Left ventricle myocardium inferior (tissue), 1 donor: ENCODE results near the gene TMEM200C. TPM values are rescaled to one million over a fixed set of nuclear protein-coding genes. Genes with fewer than 3 reads are reported as not detected.

ENCODE experiments used
- DNase-seq: peaks from one replicate; pipeline ENCODE4 v3.0.0-alpha.2; 2020
- H3K27ac ChIP-seq: fragments of 200-600 bp; replicated peaks from 2 replicates; pipeline ENCODE4 v1.8.0; 2021
- H3K27me3 ChIP-seq: fragments of 200-600 bp; 2 replicates; pipeline ENCODE4 v1.8.0; 2021; ENCODE audit warnings: low read depth
- H3K36me3 ChIP-seq: fragments of 200-600 bp; 2 replicates; pipeline ENCODE4 v1.8.0; 2021
- H3K4me1 ChIP-seq: fragments of 200-600 bp; 2 replicates; pipeline ENCODE4 v1.8.0; 2021
- H3K4me3 ChIP-seq: fragments of 200-600 bp; 2 replicates; pipeline ENCODE4 v1.8.0; 2021; ENCODE audit warnings: mild to moderate bottlenecking, moderate library complexity
- H3K9me3 ChIP-seq: fragments of 200-600 bp; replicated peaks from 2 replicates; pipeline ENCODE4 v1.8.0; 2021
- intact Hi-C: fragments of 100-400 bp; cut with micrococcal nuclease; formaldehyde crosslinking; loops from one replicate; pipeline ENCODE4 v1.11.0; 2022
- total RNA-seq: library from RNA; stranded (reverse); fragmentation: NEBNext Ultra II Directional; extraction: Animal tissue kit (Norgen Biotek cat#: 25700); gene quantifications from one replicate; pipeline ENCODE4 v1.2.1, GENCODE V29; 2021
- TF ChIP-seq, protein P1 (sequence below): fragments of 200-600 bp; IDR thresholded peaks from 2 replicates; pipeline ENCODE4 v1.8.0; 2021; ENCODE audit warnings: antibody characterized with exemption, mild to moderate bottlenecking, borderline replicate concordance
- donor health status: DM: no; HTN: yes; CAD: no; lungs with severe emphysema.

Gene TMEM200C
- total RNA-seq, 1 donor from 2014 or later: 0.96 TPM

DNA sequence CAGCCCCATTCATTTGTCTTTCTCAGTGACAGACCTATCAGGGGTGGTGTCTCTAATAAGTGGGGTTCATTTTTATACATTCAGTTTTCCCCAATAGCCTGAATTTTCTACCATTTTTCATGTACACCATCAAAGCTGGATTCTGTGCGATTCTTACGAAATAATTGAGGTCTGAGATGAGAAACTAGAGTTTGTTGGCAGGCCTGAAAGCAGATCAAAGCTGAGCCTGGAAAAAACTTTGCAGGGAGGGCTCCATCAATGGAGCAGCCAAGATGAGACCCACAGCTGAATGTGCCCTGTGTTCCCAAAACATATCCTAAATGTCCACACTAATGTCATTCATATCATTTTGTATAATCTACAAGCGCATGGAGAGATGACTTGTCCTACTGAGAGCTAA lies 4.5 kb upstream of the TMEM200C start:
- Histone ChIP-seq H3K9me3 (no peaks in the 10 kb centered on the region), H3K4me3 (no peak overlapping the region), H3K27ac (no peak overlapping the region), H3K27me3 (peaks cover 83% of the 10 kb centered on the region), H3K4me1 (peaks cover 13% of the 10 kb centered on the region), H3K36me3 (no peaks in the 10 kb centered on the region)
- intact Hi-C loops: no loop called here
- TF ChIP-seq, protein P1, sequence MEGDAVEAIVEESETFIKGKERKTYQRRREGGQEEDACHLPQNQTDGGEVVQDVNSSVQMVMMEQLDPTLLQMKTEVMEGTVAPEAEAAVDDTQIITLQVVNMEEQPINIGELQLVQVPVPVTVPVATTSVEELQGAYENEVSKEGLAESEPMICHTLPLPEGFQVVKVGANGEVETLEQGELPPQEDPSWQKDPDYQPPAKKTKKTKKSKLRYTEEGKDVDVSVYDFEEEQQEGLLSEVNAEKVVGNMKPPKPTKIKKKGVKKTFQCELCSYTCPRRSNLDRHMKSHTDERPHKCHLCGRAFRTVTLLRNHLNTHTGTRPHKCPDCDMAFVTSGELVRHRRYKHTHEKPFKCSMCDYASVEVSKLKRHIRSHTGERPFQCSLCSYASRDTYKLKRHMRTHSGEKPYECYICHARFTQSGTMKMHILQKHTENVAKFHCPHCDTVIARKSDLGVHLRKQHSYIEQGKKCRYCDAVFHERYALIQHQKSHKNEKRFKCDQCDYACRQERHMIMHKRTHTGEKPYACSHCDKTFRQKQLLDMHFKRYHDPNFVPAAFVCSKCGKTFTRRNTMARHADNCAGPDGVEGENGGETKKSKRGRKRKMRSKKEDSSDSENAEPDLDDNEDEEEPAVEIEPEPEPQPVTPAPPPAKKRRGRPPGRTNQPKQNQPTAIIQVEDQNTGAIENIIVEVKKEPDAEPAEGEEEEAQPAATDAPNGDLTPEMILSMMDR: no peak
- no peak for DNase-seq

DNA sequence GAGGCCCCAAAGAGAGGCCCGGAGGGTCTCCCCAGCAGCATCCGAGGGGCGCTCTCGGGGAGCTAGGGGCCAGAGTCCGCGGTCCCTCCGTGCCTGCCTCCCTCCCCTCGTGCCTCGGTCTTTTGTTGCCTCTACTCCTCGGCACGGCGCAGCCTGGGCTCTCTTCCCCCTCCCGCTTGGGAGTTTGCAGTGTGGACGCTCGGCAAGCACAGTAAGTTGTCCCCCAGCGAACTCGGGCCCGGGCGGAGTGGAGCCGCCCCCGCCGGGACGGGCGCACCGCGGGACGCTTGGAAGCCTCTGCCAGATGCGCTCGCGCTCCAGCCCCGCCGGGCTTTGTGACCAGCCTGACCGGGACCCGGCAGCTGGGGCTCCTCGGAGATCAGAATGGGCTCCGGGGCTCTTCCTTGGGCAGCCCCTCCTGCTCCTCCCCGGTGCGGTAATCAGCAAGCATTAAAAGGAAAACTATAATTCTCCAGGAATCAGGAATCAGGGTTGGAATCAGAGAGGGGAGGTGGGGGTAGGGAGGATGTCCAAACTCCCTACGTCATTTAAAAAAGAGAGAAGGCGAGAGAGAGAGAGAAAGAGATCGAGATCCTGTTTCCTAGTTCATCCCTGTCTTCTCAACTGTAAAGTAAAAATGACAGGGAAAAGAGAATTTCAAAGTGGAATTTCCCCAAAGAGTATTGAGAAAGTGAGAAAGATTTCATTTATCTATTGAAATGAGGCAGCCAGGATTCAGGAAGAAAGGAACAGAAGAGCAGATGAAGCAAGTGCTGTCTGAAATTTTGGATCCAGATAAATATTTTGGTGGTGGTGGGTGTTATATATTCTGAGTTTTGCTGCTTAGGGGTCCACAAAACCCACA lies 786 bp upstream of the TMEM200C start:
- Histone ChIP-seq H3K36me3 (no peaks in the 10 kb centered on the region), H3K9me3 (no peaks in the 10 kb centered on the region), H3K27me3 (peaks cover 98% of the 10 kb centered on the region), H3K4me1 (peaks cover 19% of the 10 kb centered on the region), H3K4me3 (peak overlapping the region; percentile 64), H3K27ac (peak overlapping the region; percentile 62)
- TF ChIP-seq, protein P1: no peak
- intact Hi-C loops: no loop called here
- peak; percentile 18 for DNase-seq

DNA sequence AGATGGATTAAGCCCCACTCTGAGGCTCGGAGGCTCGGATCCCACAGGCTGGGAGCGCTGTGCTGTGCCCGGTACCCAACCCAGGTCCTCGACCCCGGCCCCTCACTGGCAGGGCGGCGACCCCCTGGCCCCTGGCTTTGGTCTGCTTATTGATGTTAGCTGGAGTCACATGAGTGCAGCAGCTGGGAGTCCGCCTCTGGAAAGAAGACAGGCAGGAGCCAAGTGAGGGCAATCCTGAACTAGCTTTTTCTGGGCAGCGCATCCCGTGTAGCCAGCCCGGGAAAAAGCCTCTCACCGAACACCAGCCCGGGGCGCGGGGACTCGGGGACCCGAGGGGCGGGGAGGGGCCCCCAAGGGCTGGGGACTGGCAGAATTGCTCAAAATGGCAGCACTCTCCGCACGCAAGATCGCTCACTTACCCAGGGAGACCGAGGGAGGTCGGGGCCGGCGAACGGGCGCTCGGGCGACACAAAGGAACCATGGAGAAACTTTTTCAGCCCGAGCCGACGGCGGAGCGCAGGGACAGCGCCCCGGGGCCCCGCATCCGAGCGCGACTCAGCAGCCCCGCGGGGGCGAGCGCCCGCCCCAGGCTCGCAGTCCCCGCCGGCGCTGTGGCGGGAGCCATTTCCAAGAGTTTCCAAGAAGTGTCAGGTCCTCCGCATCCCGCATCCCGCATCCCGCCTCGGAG lies 567 bp downstream of the TMEM200C start:
- H3K4me1 ChIP-seq: peaks cover 28% of the 10 kb centered on the region
- intact Hi-C loops: no loop called here
- H3K27ac ChIP-seq: peak overlapping the region; percentile 62
- DNase-seq: peak; percentile 12
- H3K4me3 ChIP-seq: peak overlapping the region; percentile 64
- H3K36me3 ChIP-seq: no peaks in the 10 kb centered on the region
- H3K27me3 ChIP-seq: peaks cover 100% of the 10 kb centered on the region
- TF ChIP-seq, protein P1: no peak
- no peaks in the 10 kb centered on the region for H3K9me3 ChIP-seq

DNA sequence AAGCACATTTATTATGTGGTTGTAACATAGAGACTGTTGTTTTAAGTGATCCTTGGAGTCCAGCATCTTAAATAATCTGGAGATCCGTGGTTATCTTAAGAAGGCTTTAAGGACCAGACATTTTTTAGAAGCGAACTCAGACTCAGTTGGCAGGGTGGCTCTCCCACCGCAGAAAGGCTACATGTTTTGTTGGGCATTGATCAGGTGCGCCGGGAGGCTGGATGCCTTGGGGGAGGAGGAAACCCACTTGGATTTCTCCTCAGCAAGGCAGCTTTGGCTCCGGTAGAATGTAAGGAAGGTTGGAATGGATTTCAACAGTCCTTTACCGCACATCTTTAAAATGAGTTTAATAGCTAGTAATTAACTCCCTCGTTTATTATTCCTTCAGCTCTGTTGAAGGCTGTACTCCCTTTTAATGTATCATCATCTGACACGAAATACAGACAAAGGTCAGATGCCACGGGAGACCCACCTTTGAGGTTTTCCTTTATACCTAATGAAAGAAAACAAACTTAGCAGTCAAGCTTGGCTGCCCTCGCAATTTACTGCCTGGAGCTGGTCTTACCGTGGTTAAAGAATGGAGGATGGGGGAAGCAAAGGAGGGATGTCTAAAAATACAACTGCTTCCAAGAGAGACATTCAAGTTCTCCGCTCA lies 1.2 kb downstream of the TMEM200C start:
- intact Hi-C loops: no loop called here
- TF ChIP-seq, protein P1: no peak
- peaks cover 100% of the 10 kb centered on the region for H3K27me3 ChIP-seq

DNA sequence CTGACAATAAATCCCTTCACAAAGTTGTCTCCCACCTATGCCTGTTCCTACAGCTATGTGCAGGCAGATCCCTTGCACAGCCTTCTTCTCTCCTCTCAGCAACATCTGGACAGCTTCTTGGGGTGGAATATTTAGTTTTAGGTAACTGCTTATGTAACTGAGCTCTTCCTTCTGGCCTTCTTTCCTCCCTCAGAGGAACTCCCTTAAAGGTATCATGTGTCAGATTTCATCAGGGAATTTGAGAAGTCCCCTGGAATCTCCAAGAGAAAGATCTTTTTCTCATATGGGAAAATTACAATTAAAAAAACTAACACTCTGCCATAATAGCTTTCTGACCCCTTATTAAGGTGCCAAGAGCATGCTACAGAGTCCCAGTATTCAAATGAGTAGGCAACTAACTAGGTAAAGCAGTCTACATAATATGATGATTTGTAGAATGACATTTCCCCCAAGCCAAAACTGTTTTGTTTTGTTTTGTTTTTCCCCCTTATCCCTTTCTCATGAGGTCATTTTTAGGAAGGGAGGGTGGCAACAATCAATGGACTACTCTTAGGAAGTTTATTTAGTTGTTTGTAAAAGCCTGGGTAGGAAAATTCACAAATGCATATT lies 2.4 kb downstream of the TMEM200C start:
- Histone ChIP-seq H3K27ac (no peak overlapping the region), H3K27me3 (peaks cover 100% of the 10 kb centered on the region), H3K36me3 (no peaks in the 10 kb centered on the region), H3K4me3 (no peak overlapping the region), H3K9me3 (no peaks in the 10 kb centered on the region), H3K4me1 (peaks cover 28% of the 10 kb centered on the region)
- intact Hi-C loops: no loop called here
- TF ChIP-seq, protein P1: no peak
- no peak for DNase-seq

More for the DNA sequence above, 1.2 kb downstream of the TMEM200C start:
- peak overlapping the region; percentile 64 for H3K4me3 ChIP-seq
- H3K36me3 ChIP-seq: no peaks in the 10 kb centered on the region
- no peak for DNase-seq
- H3K9me3 ChIP-seq: no peaks in the 10 kb centered on the region
- peaks cover 28% of the 10 kb centered on the region for H3K4me1 ChIP-seq
- no peak overlapping the region for H3K27ac ChIP-seq
